Choroid plexus epithelial cell (primary cell): ENCODE measurements around the gene SLIT2.
A peak's percentile ranks its signal among the peaks of the same experiment; 100 is the strongest.

Experiments used
- DNase-seq: peaks from one replicate; pipeline ENCODE4 v3.0.0-alpha.2; 2010; ENCODE audit warnings: low read depth
- H3K4me3 ChIP-seq: 2 replicates; pipeline ENCODE4 v1.5.1; 2011; ENCODE audit warnings: low read depth, mild to moderate bottlenecking, control low read depth, low read length, moderate library complexity
- CTCF ChIP-seq: conservative IDR thresholded peaks from 2 replicates; pipeline ENCODE4 v1.5.1; 2011; ENCODE audit warnings: low read depth, mild to moderate bottlenecking, control low read depth, inconsistent platforms, low read length, moderate library complexity

SLIT2 gene

GRCh38 chr4:20248155-20248558, 3.5 kb upstream of the SLIT2 start:
- no peak overlapping the region for H3K4me3 ChIP-seq
- TF ChIP-seq CTCF = peak; percentile 68
- peak; percentile 87 for DNase-seq

- no peak overlapping the region for H3K4me3 ChIP-seq
- peak; percentile 82 for DNase-seq
- peak; percentile 71 for TF ChIP-seq CTCF
These were observed 2.4 kb upstream of the SLIT2 start for GRCh38 chr4:20249333-20249732.

DNA sequence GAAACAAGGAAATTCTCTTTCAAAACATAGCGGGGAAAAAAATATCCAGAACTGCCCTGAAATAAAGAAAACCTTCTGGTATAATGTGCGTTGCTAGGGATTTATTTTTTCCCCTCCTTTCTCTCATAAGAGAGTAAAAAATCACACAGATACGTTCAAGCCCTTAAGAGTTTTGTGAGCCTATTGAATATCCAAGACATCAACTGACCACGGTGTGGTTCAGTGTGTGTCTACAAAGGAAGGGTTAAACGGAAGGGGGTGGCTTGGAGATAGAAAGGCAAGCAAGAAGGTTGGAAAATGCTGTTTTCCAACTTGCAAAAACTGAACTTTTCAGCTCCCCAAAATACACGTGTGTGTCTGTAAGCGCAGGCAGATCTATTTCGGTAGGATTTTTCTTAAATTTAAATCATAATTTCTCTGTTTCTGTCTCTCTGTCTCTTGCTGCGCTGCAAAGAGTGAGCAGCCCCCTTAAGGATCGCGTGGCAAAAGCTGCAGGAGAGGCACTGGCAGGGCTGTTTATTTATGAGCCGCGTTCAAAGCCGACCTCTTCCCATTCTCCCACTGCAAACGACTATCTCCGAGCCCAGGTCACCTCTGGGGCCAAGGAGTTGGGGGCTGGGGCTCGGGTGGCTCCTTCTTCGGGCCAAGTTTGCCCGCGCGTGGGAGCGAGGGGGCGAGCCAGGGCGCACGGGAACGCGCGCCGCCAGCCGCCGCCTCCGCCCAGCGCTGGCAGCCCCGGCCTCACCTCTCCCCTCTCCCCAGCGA, 492 bp upstream of the SLIT2 start:
- DNase-seq = peak; percentile 42
- TF ChIP-seq CTCF = no peak
- peak overlapping the region; percentile 73 for H3K4me3 ChIP-seq

- H3K4me3 ChIP-seq = peak overlapping the region; percentile 73
- DNase-seq = peak; percentile 47
- no peak for TF ChIP-seq CTCF
These were observed 1.1 kb downstream of the SLIT2 start for GRCh38 chr4:20252656-20253282.

DNA sequence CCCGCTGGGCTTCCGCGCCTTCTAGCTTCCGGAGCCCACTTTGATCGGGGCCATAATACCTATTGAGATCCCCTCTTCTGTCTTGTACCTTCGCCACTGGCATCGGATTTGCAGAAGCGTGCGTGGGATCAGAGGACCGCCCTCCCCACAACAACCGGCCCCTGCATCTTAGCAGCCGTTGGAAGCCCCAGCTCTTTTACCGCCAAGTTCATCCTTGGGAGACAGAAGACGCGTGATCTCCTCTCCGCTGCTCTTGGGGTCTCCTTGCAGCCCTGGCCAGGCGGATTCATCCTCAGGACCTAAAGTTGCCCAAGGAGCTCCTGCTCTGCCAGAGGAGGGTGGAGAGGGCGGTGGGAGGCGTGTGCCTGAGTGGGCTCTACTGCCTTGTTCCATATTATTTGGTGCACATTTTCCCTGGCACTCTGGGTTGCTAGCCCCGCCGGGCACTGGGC, 1.6 kb downstream of the SLIT2 start:
- peak overlapping the region; percentile 73 for H3K4me3 ChIP-seq
- no peak for TF ChIP-seq CTCF
- DNase-seq = peak; percentile 29

DNA sequence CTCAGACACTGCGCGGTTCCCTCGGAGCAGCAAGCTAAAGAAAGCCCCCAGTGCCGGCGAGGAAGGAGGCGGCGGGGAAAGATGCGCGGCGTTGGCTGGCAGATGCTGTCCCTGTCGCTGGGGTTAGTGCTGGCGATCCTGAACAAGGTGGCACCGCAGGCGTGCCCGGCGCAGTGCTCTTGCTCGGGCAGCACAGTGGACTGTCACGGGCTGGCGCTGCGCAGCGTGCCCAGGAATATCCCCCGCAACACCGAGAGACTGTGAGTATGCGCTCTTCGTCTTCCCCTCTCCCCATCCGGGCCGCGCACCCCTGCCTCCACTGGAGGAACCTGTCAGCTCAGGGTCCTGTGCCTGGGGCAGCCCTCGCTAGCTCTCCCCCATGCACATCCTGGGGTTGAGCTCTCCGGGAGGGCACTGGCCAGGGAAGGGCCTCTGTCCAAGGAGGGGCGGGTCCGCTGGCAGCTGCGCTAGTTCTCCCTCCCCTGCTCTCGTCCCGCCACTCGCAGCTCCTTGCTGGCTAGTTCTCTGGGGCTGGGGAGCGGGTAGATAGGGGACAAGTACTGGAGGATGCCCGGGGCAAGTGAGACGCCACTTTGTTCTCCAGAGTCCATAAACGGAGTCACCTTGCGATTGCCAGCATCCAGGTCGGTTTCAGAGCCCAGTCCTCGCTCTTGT, 2.2 kb downstream of the SLIT2 start:
- peak; percentile 33 for DNase-seq
- H3K4me3 ChIP-seq = peak overlapping the region; percentile 73

More for the DNA sequence above, 2.2 kb downstream of the SLIT2 start:
- no peak for TF ChIP-seq CTCF
